Fibroblast of the conjunctiva (primary cell): ENCODE results near the gene ZNF385A.
"Not testable (repeated sequence)": the region's sequence is repeated elsewhere in the genome, so short reads cannot be mapped to it uniquely, and the experiment has no call there.

Experiments
- DNase-seq: peaks from one replicate; pipeline ENCODE4 v3.0.0-alpha.2; 2010; ENCODE audit warnings: low read depth

The ZNF385A gene

DNA sequence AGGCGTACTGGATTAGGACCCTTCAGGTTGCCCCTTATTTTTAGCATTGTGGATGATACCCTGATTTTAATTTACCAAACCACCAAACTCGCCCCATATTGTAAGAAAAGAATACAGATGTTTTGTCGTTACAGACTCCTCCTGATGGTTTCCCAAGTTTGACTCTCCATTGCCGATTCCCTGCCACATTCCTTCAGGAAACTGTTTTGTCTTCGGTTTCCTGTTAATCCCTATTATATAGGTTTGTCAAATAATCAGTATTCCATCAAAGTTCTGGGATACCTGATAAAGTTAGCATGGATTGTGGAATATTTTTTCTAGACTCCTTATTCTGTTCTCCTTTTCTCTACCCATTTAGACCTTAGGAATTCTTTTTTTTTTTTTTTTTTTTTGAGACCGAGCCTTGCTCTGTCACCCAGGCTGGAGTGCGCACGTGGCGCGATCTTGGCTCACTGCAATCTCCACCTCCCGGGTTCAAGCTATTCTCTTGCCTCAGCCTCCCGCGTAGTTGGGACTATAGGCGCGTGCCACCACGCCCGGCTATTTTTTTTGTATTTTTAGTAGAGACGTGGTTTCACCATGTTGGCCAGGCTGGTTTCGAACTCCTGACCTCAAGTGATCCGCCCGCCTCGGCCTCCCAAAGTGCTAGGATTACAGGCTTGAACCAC, 59.0 kb downstream of the ZNF385A start:
- DNase-seq = not testable (repeated sequence)

DNA sequence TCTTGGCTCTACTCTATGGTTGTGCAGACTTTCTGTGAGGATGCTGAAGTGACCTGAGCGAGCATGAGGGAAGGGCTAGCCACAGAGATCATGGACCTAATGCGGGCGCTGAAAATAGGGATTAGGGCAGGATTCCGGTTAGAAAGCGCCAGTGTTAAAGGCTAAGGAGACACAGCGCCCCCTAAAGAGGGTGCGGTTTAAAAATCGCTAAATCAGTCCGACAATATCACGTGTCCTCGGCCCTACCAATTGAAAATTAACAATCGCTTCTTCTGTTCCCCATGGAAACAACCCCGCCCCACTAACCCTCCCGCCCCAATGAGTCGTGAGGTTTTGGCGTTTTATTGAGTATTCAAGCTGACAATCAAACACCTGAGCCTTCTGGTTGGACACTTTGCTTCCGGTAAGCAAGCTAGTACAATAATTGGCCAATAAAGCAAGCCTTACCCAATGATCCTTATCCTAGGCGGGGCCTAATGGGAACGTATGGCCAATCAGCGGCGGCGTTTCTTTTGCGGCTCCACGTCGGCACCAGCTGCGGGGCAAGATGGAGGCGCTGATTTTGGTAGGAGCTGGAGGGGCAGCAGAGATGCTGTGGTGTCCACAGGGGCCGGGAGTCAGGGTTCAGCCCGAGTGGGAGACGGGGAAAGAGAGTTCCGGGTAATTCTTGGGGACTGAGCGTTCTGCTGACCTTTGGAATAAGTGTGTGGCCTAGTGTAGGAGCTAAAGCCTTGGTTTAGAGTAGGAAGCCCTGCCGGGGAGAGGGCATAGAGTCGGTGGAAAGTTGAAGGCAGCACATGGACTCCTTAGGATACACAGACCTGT, 59.7 kb downstream of the ZNF385A start, which contains the start of gene COPZ1:
Gene COPZ1 (plus strand): TSS at position 515 of the 825 bp plus-strand sequence. CDS start 33 bp downstream, at position 548.
- DNase-seq = peak; percentile 99

DNA sequence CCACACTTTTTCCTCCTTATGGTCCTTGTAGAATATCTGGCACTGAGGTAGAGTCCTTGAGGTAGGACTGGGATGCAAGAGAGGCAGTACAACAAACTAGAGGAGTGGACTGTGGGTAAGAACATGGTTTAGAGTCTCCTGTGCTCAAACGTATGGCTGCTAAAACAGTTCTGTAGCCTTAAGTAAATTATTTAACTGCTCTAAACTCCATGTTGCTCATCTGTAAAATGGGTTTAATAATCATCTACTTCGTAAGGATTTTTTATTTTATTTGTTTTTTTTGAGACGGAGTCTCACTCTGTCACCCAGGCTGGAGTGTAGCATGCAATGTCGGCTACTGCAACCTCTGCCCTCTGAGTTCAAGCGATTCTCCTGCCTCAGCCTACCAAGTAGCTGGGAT, 63.2 kb downstream of the ZNF385A start:
- DNase-seq = no peak
